GM12892 (cell line): ENCODE results near the gene FLYWCH2.

Experiments
- POLR2A ChIP-seq: IDR thresholded peaks from 2 replicates; pipeline ENCODE4 v1.6.1; 2011; ENCODE audit warnings: low read depth, low read length, control low read depth
- POLR2AphosphoS5 ChIP-seq: IDR thresholded peaks from 2 replicates; pipeline ENCODE4 v1.6.1; 2011; ENCODE audit warnings: low read depth, low read length, control low read depth

DNA sequence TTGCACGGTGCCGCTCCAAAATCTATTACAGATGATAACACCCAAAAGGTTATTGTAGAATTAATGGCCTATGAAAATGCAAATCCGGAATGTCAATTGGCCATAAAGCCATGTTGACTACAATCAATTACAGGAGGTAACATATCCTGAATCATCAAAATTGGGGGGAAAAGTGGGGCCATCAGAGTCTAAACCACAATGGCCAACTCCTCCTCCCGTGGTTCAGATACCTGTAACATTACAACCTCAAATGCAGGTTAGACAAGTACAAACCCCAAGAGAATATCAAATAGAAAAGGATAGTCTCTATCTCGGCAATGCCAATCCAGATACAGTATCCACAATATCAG is 43.6 kb downstream of the FLYWCH2 start:
- TF ChIP-seq POLR2AphosphoS5 (no peak), POLR2A (no peak)
